ENCODE results near the gene NKG7. TPM values are rescaled to one million over a fixed set of nuclear protein-coding genes. Genes with fewer than 3 reads are reported as not detected.
"Not testable (repeated sequence)": the region's sequence is repeated elsewhere in the genome, so short reads cannot be mapped to it uniquely, and the experiment has no call there.

NKG7 gene
- polyA plus RNA-seq, 1 donor (not counting 4 experiments of a cell fraction or from before 2014, with no cell fraction given): not detected

GRCh38 chr19:51399231-51399630 is 26.8 kb upstream of the NKG7 start:
- no peak overlapping the region for H3K27ac ChIP-seq (ENCODE audit: control insufficient read depth, insufficient read depth, low read length)
- dilution Hi-C loops (cut with MboI; ENCODE audit: extremely low pct_ligation_motif_present, low sequenced_read_pairs): no loop called here
- no peaks in the 10 kb centered on the region for H3K79me2 ChIP-seq (ENCODE audit: control insufficient read depth, insufficient read depth, low read length)
- H4K20me1 ChIP-seq (ENCODE audit: control insufficient read depth, extremely low read depth, insufficient read depth, low read length): no peaks in the 10 kb centered on the region
- H3K4me1 ChIP-seq (ENCODE audit: control insufficient read depth, extremely low read depth, insufficient read depth, low read length): no peaks in the 10 kb centered on the region
- H3K4me3 ChIP-seq (ENCODE audit: control insufficient read depth in 2 of 3, extremely low read depth in 1 of 3, insufficient read depth in 2 of 3, low read depth in 1 of 3, low read length in 3 of 3): no peak overlapping the region
- no peak for FAIRE-seq
- no peaks in the 10 kb centered on the region for H3K36me3 ChIP-seq (ENCODE audit: control insufficient read depth in 2 of 2, extremely low read depth in 1 of 2, insufficient read depth in 2 of 2, low read length in 2 of 2)
- no peak for DNase-seq (ENCODE audit: low read depth, low spot score)
- H3K9me1 ChIP-seq (ENCODE audit: control insufficient read depth, extremely low read depth, insufficient read depth, low read length): no peaks in the 10 kb centered on the region
- H3K27me3 ChIP-seq (ENCODE audit: control insufficient read depth, extremely low read depth, insufficient read depth, low read length): no peaks in the 10 kb centered on the region
- H3K4me2 ChIP-seq (ENCODE audit: control insufficient read depth, extremely low read depth, insufficient read depth, low read depth, low read length): no peak overlapping the region
- TF ChIP-seq EZH2 (IDR thresholded peaks at IDR 0.05; ENCODE audit: low read length) (no peak), CTCF (optimal IDR thresholded peaks at IDR 0.05 in 1 of 3, IDR thresholded peaks at IDR 0.05 in 1 of 3, conservative IDR thresholded peaks at IDR 0.05 in 1 of 3; ENCODE audit: extremely low read depth in 1 of 3, insufficient read depth in 2 of 3, low read length in 3 of 3) (no peak)
- no peak overlapping the region for H3K9ac ChIP-seq (ENCODE audit: control insufficient read depth, extremely low read depth, insufficient read depth, low read length)
- no peak overlapping the region for H2AFZ ChIP-seq (ENCODE audit: control insufficient read depth, low read length)
- peaks cover 4% of the 10 kb centered on the region for H3K9me3 ChIP-seq (ENCODE audit: control insufficient read depth, low read depth, low read length)

GRCh38 chr19:51398096-51398704 is 25.7 kb upstream of the NKG7 start:
- Histone ChIP-seq H3K4me1 (ENCODE audit: control insufficient read depth, extremely low read depth, insufficient read depth, low read length) (no peaks in the 10 kb centered on the region), H3K9me1 (ENCODE audit: control insufficient read depth, extremely low read depth, insufficient read depth, low read length) (no peaks in the 10 kb centered on the region), H3K79me2 (ENCODE audit: control insufficient read depth, insufficient read depth, low read length) (no peaks in the 10 kb centered on the region), H2AFZ (ENCODE audit: control insufficient read depth, low read length) (no peak overlapping the region), H3K4me2 (ENCODE audit: control insufficient read depth, extremely low read depth, insufficient read depth, low read depth, low read length) (no peak overlapping the region), H4K20me1 (ENCODE audit: control insufficient read depth, extremely low read depth, insufficient read depth, low read length) (no peaks in the 10 kb centered on the region), H3K27ac (ENCODE audit: control insufficient read depth, insufficient read depth, low read length) (no peak overlapping the region), H3K4me3 (ENCODE audit: control insufficient read depth in 2 of 3, extremely low read depth in 1 of 3, insufficient read depth in 2 of 3, low read depth in 1 of 3, low read length in 3 of 3) (no peak overlapping the region), H3K27me3 (ENCODE audit: control insufficient read depth, extremely low read depth, insufficient read depth, low read length) (no peaks in the 10 kb centered on the region), H3K9ac (ENCODE audit: control insufficient read depth, extremely low read depth, insufficient read depth, low read length) (no peak overlapping the region), H3K36me3 (ENCODE audit: control insufficient read depth in 2 of 2, extremely low read depth in 1 of 2, insufficient read depth in 2 of 2, low read length in 2 of 2) (no peaks in the 10 kb centered on the region), H3K9me3 (ENCODE audit: control insufficient read depth, low read depth, low read length) (peaks cover 4% of the 10 kb centered on the region)
- DNase-seq (ENCODE audit: low read depth, low spot score) (no peak), FAIRE-seq (no peak)
- TF ChIP-seq CTCF (optimal IDR thresholded peaks at IDR 0.05 in 1 of 3, IDR thresholded peaks at IDR 0.05 in 1 of 3, conservative IDR thresholded peaks at IDR 0.05 in 1 of 3; ENCODE audit: extremely low read depth in 1 of 3, insufficient read depth in 2 of 3, low read length in 3 of 3): peak in 2 of 3 experiments; percentile 37 to 41
- no peak for TF ChIP-seq EZH2 (IDR thresholded peaks at IDR 0.05; ENCODE audit: low read length)
- dilution Hi-C loops (cut with MboI; ENCODE audit: extremely low pct_ligation_motif_present, low sequenced_read_pairs): no loop called here

- FAIRE-seq; H3K27me3 ChIP-seq (ENCODE audit: control insufficient read depth, extremely low read depth, insufficient read depth, low read length); dilution Hi-C loops (cut with MboI; ENCODE audit: extremely low pct_ligation_motif_present, low sequenced_read_pairs); H4K20me1 ChIP-seq (ENCODE audit: control insufficient read depth, extremely low read depth, insufficient read depth, low read length); H3K4me3 ChIP-seq (ENCODE audit: control insufficient read depth in 2 of 3, extremely low read depth in 1 of 3, insufficient read depth in 2 of 3, low read depth in 1 of 3, low read length in 3 of 3); H3K9me1 ChIP-seq (ENCODE audit: control insufficient read depth, extremely low read depth, insufficient read depth, low read length); H3K79me2 ChIP-seq (ENCODE audit: control insufficient read depth, insufficient read depth, low read length); H3K9ac ChIP-seq (ENCODE audit: control insufficient read depth, extremely low read depth, insufficient read depth, low read length); H2AFZ ChIP-seq (ENCODE audit: control insufficient read depth, low read length); H3K4me2 ChIP-seq (ENCODE audit: control insufficient read depth, extremely low read depth, insufficient read depth, low read depth, low read length); DNase-seq (ENCODE audit: low read depth, low spot score); H3K9me3 ChIP-seq (ENCODE audit: control insufficient read depth, low read depth, low read length); H3K27ac ChIP-seq (ENCODE audit: control insufficient read depth, insufficient read depth, low read length); H3K36me3 ChIP-seq (ENCODE audit: control insufficient read depth in 2 of 2, extremely low read depth in 1 of 2, insufficient read depth in 2 of 2, low read length in 2 of 2); H3K4me1 ChIP-seq (ENCODE audit: control insufficient read depth, extremely low read depth, insufficient read depth, low read length): not testable (repeated sequence)
Observed at GRCh38 chr19:51397453-51397852, 25.0 kb upstream of the NKG7 start.
